ENCODE results near the gene SLC12A9. TPM values are rescaled to one million over a fixed set of nuclear protein-coding genes. Genes with fewer than 3 reads are reported as not detected.

SLC12A9 gene
- total RNA-seq, 1 donor from 2014 or later = 19.4 TPM

DNA sequence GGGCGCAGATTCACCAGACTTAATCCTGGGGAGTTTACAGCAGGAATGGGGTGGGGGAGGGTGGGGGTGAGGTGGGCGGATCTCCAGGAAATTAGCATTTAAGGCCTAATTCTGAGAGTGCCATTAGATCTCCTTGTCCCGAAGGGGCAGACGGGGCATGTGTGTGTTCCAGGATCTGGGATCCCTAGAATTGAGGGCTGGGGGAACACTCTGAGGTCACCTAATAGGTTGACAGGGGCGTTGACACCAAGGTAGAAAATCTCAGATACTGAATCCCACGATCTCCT lies 15.8 kb upstream of the SLC12A9 start:
- Histone ChIP-seq H3K36me3 (no peaks in the 10 kb centered on the region), H3K4me3 (peak overlapping the region; percentile 35 to 55), H3K27me3 (no peaks in the 10 kb centered on the region), H3K27ac (peak overlapping the region; percentile 48 to 62), H3K4me1 (peaks cover 0 to 3% of the 10 kb centered on the region in 2 donors), H3K9me3 (no peaks in the 10 kb centered on the region)
- intact Hi-C loops (cut with DNase I) = loop anchor here (1.0 to 5.0 kb wide), 3 partner anchors 16 to 416 kb away; partner anchors contain the start of genes POP7 and SLC12A9
- DNase-seq (ENCODE audit: low spot score in 2 of 2) = no peak
- TF ChIP-seq, protein P1, sequence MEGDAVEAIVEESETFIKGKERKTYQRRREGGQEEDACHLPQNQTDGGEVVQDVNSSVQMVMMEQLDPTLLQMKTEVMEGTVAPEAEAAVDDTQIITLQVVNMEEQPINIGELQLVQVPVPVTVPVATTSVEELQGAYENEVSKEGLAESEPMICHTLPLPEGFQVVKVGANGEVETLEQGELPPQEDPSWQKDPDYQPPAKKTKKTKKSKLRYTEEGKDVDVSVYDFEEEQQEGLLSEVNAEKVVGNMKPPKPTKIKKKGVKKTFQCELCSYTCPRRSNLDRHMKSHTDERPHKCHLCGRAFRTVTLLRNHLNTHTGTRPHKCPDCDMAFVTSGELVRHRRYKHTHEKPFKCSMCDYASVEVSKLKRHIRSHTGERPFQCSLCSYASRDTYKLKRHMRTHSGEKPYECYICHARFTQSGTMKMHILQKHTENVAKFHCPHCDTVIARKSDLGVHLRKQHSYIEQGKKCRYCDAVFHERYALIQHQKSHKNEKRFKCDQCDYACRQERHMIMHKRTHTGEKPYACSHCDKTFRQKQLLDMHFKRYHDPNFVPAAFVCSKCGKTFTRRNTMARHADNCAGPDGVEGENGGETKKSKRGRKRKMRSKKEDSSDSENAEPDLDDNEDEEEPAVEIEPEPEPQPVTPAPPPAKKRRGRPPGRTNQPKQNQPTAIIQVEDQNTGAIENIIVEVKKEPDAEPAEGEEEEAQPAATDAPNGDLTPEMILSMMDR (IDR thresholded peaks at IDR 0.05) = no peak

DNA sequence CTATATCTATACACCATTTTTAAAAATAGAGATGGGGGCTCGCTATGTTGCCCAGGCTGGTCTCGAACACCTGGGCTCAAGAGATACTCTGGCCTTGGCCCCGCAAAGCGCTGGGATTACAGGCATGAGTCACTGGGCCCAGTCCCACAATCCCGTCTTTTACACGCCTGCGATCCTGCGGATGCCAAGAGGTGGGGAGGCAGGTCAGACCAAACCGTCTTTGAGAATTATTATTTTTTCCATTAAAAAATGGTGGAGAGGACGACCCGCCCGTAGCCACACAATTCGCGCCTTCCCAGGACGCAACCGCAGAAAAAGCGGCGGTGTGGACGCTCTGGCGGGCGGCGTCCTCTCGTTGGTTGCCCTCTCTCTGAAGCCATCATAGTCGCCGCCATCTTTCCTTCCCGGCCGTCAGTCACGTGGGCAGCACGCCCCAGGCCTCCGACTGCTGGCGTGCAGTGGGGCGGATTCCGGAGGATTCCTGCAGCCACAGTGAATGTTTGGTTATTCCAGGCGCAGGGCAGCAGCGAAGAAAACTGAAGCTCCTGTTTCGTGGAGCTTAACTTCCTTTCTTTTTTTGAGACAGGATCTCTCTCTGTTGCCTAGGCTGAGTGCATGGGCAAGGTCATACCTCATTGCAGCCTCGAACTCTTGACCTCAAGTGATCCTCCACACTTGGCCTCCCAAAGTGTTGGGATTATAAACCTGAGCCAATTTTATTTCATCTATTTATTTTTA lies 15.2 kb upstream of the SLC12A9 start:
- TF ChIP-seq, protein P1 (IDR thresholded peaks at IDR 0.05) = no peak
- peak overlapping the region; percentile 35 to 55 for H3K4me3 ChIP-seq
- H3K27me3 ChIP-seq = no peaks in the 10 kb centered on the region
- no peaks in the 10 kb centered on the region for H3K9me3 ChIP-seq
- peaks cover 0 to 3% of the 10 kb centered on the region in 2 donors for H3K4me1 ChIP-seq
- peak overlapping the region; percentile 48 to 62 for H3K27ac ChIP-seq
- intact Hi-C loops (cut with DNase I) = loop anchor here (1.0 to 5.0 kb wide), 3 partner anchors 16 to 415 kb away; partner anchors contain the start of genes POP7 and SLC12A9
- no peaks in the 10 kb centered on the region for H3K36me3 ChIP-seq
- DNase-seq (ENCODE audit: low spot score in 2 of 2) = peak; percentile 56 to 93

DNA sequence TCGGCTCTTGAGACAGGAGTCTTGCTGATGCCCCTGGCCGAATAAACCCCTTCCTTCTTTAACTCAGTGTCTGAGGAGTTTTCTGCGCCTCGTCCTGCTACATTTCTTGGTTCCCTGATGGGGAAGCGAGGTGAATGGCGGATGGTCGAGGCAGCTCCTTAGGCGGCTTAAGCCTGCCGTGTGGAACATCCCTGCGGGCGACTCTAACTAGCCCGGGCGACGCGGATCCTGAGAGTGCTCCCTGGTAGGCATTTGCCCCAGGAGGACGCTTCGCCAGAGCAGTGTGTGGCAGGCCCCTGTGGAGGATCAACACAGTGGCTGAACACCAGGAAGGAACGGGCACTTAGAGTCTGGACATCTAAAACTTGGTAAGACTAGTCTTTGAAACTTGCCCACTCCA lies 13.2 kb upstream of the SLC12A9 start:
- Histone ChIP-seq H3K27me3 (no peaks in the 10 kb centered on the region), H3K4me3 (no peak overlapping the region), H3K27ac (no peak overlapping the region), H3K4me1 (peaks cover 0 to 3% of the 10 kb centered on the region in 2 donors), H3K36me3 (no peaks in the 10 kb centered on the region), H3K9me3 (no peaks in the 10 kb centered on the region)
- TF ChIP-seq, protein P1 (IDR thresholded peaks at IDR 0.05) = no peak
- no peak for DNase-seq (ENCODE audit: low spot score in 2 of 2)
- intact Hi-C loops (cut with DNase I) = loop anchor here (5.0 kb wide), 1 partner anchor 132 kb away; the partner anchor contains the start of gene POP7

DNA sequence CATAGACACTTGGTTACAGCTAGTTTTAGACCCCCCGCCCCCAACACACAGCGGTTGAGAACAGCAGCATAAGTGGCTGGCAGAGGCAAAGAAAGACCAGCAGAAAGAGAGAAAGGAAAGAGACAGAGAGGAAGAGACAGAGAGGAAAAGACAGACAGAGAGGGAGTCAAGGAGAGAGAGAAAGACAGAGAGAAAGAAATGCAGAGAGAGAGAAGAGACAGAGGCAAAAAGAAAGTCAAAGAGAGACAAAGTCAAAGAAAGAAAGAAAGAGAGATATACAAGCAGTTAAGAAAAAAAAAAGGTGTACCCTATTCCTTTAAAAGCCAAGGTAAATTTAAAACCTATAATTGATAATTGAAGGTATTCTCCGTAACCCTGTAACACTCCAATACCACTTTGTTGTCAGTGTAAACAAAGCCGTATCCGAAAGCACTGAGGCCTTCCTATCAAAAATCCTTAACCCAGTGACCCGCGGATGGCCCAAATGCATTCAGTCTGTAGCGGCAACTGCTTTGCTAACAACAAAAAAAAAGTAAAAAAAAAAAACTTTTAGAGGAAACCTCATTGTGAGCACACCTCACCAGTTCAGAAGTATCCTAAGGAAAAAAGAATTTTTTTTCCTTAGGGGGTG lies 11.9 kb upstream of the SLC12A9 start:
- H3K36me3 ChIP-seq = no peaks in the 10 kb centered on the region
- DNase-seq (ENCODE audit: low spot score in 2 of 2) = no peak
- H3K4me3 ChIP-seq = no peak overlapping the region
- no peak overlapping the region for H3K27ac ChIP-seq
- intact Hi-C loops (cut with DNase I) = no loop called here
- TF ChIP-seq, protein P1 (IDR thresholded peaks at IDR 0.05) = no peak
- no peaks in the 10 kb centered on the region for H3K9me3 ChIP-seq
- no peaks in the 10 kb centered on the region for H3K27me3 ChIP-seq
- peaks cover 0 to 3% of the 10 kb centered on the region in 2 donors for H3K4me1 ChIP-seq

DNA sequence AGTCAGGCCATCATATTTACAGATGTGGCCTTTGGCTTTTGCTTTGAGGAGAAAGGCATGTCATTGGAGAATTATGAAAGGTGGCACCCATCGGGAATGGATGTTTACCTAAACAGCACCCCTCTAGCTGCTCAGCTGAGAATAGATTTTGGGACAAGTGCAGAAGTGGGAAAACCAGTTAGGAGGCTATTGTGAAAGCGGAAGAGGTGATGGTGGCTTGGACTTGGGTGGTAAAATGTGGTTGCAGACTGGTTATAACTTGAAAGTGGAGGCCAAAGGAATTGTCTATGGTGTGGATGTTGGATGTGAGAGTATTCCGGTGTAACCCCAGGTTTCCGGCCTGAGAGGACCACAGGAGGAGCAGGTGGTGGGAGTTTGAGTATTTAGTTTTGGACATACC lies 5.2 kb upstream of the SLC12A9 start:
- Histone ChIP-seq H3K27ac (no peak overlapping the region), H3K4me3 (no peak overlapping the region), H3K9me3 (no peaks in the 10 kb centered on the region), H3K36me3 (no peaks in the 10 kb centered on the region), H3K4me1 (peaks cover 3% of the 10 kb centered on the region in 2 donors), H3K27me3 (no peaks in the 10 kb centered on the region)
- DNase-seq (ENCODE audit: low spot score in 2 of 2) = no peak
- TF ChIP-seq, protein P1 (IDR thresholded peaks at IDR 0.05) = no peak
- intact Hi-C loops (cut with DNase I) = no loop called here

Data from ascending aorta (tissue), 2 donors.